HG03045 (cell line): ENCODE measurements around the gene TEX53.

Source experiments
- ATAC-seq: cut with Tn5 transposase; IDR thresholded peaks from one replicate; pipeline ENCODE4 v1.9.1; 2021; ENCODE audit warnings: mild to moderate bottlenecking, moderate library complexity; ENCODE audit not compliant: unreplicated experiment

Gene TEX53

DNA sequence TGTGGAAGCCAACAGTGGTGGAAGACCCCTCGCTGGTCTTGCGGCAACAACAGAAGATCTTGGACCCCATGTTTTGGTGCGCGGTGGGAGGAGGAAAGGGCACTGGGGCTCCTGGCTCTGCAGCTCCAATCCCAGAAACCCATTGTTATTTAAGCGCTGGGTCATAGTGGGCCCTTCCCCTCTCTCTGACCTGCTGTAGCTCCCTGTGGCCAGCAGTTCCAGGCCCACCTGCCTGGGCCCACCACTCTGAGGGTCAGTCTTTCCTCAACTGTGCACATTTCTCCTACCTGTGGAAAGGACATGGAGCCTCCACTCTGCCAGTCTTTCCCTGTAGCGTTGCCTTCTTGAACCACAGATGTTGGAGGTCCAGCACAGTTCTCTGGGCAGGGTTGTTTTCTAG is at the start of gene TEX53:
Gene TEX53 (minus strand): TSS at position 101 of the 400 bp plus-strand sequence. CDS start 31 bp downstream, at position 70.
- ATAC-seq = no peak

DNA sequence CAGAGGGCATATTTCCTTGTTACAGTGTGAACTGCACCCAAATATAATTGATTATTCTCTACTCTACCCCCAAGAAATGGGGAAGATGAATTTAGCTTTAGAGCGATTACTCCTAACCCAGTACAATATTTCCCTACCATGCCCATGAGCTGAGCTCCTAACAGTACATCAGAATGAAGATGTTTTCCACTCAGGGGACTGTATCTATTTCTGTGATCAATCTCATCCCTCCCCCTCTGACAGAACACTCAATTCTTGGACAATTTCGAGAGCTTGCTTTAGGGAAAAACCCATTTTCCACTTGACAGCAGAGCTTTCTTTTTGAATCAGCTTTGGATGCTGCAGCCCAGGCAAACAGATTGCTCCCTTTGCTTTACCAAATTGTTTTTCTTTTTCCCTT is 49.1 kb upstream of the TEX53 start:
- no peak for ATAC-seq

- no peak for ATAC-seq
These were observed 44.4 kb upstream of the TEX53 start for GRCh38 chr9:114701988-114702387.

GRCh38 chr9:114697951-114698351 is 40.3 kb upstream of the TEX53 start:
- no peak for ATAC-seq

- peak; percentile 62 for ATAC-seq
These were observed 39.4 kb upstream of the TEX53 start for GRCh38 chr9:114696814-114697544.

DNA sequence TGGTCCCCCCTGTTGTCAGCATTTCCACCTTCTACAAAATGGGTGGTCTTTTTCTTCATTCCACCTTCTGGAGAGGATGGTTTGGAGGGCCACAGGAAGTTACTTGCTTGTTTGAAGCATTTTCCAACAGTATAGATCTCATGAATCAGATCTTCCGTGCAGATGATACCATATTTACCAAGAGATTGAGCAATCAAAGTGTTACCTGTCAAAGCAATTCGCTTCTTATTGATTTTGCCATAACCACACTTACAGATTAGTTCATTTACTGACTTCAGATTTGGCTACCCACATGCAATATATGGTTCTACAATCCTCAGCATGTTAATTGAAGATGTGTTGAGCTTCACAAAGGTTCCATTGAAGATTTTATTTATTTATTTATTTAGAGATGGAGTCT is 38.3 kb upstream of the TEX53 start:
- no peak for ATAC-seq

- ATAC-seq = peak; percentile 39
These were observed 37.2 kb upstream of the TEX53 start for GRCh38 chr9:114694719-114695269.

- no peak for ATAC-seq
These were observed 36.5 kb upstream of the TEX53 start for GRCh38 chr9:114694146-114694545.

DNA sequence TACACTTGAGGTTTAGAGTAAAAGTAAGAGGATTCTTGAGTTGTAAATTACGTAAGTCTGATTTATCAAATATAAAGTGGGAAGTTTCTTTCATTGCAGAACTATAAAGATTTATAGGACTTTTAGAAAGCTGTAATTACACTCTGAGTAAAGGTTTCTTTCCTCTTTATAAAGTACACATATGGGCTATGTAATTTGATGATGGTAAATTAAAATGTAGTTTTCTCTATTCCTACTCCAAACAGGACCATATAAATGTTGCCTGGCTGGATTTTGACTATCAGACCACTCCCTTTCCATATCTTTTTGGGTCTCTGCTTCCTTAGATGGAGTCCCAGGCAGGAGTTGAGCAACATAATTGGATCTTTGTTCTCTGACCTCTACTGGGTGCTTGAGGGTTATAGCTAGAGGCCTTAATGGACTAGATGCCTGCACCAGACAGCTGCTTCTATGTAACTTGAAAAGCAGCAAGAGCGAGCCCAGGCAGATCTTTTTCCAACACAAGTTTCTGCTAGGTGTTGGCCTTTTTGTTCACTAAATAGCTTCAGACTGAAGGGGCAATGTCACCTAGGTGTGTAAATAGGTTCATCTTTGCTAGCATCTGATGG is 35.7 kb upstream of the TEX53 start:
- ATAC-seq = no peak

GRCh38 chr9:114691956-114692295 is 34.3 kb upstream of the TEX53 start:
- no peak for ATAC-seq

DNA sequence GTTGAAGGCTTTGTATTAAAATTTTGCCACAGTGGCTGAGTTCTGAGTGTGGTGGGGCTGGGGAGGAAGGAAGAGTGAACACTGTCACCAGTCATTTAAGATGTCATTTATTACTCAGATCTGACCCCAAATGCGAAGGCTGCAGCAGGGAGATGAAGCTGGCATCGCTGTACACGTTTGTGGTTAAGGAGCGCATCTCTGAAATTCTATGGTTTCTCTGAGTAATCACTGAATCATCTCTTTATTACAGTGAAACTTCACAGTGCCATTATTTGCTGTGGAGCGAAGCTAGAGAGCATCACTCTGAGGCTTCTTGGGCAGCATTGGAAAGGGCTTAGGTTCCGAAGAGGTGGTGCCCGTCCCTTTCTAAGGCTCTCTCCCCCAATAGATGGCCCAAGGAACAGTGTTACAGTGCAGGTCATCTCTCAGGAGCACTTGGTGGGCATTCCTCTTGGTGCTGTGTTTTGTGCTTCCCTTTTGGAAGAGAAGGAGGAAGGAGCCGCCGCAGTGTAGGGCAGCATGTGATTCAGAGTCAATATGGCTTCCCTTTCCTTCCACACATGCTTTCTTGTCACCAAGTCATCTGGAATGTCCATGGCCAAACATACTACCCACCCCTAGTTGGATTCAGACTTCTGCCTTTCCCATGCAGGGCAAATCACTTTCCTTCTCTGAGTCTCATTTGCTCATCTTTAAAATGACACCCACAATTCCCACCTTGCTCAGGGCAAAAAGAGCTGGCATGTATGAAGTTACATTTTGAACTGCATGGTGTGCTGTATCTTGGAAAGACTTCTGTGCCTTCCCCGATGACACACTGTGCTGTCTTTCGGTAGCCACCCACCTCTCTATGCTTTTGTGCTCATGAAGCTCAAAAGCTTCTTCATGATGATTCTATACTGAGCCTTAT is 33.7 kb upstream of the TEX53 start:
- ATAC-seq = no peak

DNA sequence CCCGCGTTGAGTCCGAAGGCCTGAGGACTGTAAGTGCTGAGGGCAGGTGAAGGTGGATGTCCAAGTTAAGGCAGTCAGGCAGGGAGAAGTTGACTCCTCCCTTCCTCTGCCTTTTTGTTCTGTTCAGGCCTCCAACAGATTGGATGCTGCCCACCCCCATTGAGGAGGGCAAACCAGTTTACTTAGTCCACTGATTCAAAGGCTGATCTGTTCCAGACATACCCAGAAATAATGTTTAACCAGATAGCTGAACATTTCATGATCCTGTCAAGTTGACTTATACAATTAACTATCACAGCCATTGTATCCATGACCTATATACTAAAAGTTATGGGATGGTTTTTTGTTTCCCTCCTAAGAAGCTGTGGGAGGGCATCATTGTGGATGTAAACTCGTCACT is 32.7 kb upstream of the TEX53 start:
- ATAC-seq = no peak

- no peak for ATAC-seq
These were observed 32.2 kb upstream of the TEX53 start for GRCh38 chr9:114689813-114690212.

- no peak for ATAC-seq
These were observed 31.5 kb upstream of the TEX53 start for GRCh38 chr9:114688909-114689610.

- no peak for ATAC-seq
These were observed 30.8 kb upstream of the TEX53 start for GRCh38 chr9:114688379-114688778.

DNA sequence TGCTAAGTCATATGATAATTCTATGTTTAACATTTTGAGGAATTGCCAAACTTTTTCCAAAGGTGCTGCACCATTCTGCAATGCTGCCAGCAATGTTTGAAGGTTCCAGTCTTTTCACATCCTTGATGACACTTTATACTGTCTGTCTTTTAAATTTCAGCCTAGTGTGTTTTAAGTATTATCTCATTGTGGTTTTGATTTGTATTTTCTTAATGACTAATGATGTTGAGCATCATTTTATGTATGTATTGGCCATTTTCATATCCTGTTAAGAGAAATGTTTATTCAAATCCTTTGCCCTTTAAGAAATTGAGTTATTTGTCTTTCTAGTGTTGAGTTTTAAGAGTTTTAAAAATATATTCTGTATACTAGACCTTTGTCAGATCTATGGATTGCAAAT is 29.4 kb upstream of the TEX53 start:
- no peak for ATAC-seq

GRCh38 chr9:114685951-114686350 is 28.3 kb upstream of the TEX53 start:
- no peak for ATAC-seq

DNA sequence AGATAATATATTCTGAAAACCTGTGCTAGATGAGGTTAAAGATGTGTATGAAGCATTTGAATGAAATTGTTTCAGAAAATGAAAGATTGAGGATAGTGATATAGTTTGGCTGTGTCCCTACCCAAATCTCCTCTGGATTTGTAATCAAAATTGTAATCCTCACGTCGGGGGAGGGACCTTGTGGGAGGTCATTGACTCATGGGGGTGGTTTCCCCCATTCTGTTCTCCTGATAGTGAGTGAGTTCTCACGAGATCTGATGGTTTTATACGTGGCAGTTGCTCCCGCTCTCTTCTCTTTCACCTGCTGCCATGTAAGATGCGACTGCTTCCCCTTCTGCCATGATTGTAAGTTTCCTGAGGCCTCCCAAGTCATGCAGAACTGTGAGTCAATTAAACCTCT is 26.4 kb upstream of the TEX53 start:
- no peak for ATAC-seq

DNA sequence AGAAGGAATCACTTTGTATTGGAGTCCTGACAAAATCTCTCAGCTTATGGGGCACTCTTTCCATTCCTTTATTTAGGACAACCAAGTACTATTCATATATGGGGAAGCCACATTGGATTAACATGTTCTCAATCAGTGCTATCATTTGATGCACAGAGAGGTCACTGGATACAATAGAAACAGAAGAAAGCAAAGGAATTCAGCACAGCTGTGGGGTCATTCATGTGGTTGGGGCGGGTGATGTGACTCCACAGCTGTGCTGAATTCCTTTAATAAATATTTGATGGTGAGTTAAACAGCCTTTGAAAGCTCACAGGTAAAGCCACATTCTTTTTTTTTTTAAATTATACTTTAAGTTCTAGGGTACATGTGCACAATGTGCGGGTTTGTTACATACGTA is 25.2 kb upstream of the TEX53 start:
- ATAC-seq = no peak

DNA sequence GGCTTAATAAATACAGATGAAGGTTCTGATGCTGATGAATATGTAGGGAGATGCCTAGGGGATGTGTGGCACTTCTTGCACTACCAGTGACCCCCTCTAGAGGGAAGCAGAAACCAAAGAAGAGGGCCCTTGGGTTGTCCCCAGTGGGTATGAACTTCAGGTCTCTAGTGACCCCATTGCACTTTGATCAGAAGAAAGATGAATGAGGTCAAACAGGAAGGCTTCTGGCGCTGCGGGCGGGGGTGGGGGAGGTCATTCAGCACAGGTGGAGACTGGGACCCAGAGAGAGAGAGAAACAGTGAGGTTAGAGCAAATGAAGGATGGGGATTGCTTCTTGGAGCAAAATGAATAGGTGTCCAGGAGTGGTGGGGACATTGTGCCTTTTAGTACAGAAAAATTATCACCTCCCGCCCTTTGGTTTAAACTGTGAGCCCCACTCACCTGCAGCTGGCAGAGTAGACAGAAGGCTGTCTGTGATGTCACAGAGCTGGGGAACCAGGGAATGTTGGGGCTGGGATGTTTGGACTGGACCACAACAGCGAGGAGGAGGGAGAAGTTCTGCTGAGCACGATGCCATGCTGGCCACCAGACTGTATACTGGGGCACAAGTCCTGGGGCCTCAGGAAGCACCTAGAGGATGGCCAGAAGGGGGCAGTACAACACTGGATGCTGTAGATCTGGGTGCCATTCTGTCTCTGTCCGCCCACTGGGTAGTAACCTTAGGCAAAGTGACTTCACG is 24.2 kb upstream of the TEX53 start, which contains the start of gene TEX48:
Gene TEX48 (minus strand): TSS at position 599 of the 739 bp plus-strand sequence. CDS start 10,469 bp downstream, outside the sequence.
- ATAC-seq = peak; percentile 73
